Activated naive CD4-positive, alpha-beta T cell treated with anti-CD3 and anti-CD28 coated beads, Interleukin-2, amount 10 ng/mL, durations not matched to agents 7 days and 5 days (primary cell): ENCODE data around the gene PCDHB11.
A peak's percentile ranks its signal among the peaks of the same experiment; 100 is the strongest.
"Not testable (repeated sequence)": the region's sequence is repeated elsewhere in the genome, so short reads cannot be mapped to it uniquely, and the experiment has no call there.

Experiments used
- CTCF ChIA-PET: fragments of 350-600 bp; sonication (Branson Sonifier 250); formaldehyde crosslinking; loops from one replicate; lab custom pipeline; 2021; ENCODE audit warnings: antibody characterized with exemption; lab: Charles Lee
- DNase-seq: peaks from one replicate; pipeline ENCODE4 v3.0.0-alpha.2; 2020
- H3K27ac Mint-ChIP-seq: one replicate; pipeline ENCODE4 v1.8.0; 2021; ENCODE audit warnings: mild to moderate bottlenecking, moderate library complexity, mixed read lengths
- H3K27me3 Mint-ChIP-seq: one replicate; pipeline ENCODE4 v1.8.0; 2021; ENCODE audit warnings: mild to moderate bottlenecking, mixed read lengths
- H3K36me3 Mint-ChIP-seq: one replicate; pipeline ENCODE4 v1.8.0; 2021; ENCODE audit warnings: mixed read lengths
- H3K4me1 Mint-ChIP-seq: one replicate; pipeline ENCODE4 v1.8.0; 2021; ENCODE audit warnings: mixed read lengths
- H3K4me3 Mint-ChIP-seq: one replicate; pipeline ENCODE4 v1.8.0; 2021; ENCODE audit warnings: mild to moderate bottlenecking, moderate library complexity, mixed read lengths
- H3K9me3 Mint-ChIP-seq: one replicate; pipeline ENCODE4 v1.8.0; 2021; ENCODE audit warnings: mixed read lengths

The PCDHB11 gene

DNA sequence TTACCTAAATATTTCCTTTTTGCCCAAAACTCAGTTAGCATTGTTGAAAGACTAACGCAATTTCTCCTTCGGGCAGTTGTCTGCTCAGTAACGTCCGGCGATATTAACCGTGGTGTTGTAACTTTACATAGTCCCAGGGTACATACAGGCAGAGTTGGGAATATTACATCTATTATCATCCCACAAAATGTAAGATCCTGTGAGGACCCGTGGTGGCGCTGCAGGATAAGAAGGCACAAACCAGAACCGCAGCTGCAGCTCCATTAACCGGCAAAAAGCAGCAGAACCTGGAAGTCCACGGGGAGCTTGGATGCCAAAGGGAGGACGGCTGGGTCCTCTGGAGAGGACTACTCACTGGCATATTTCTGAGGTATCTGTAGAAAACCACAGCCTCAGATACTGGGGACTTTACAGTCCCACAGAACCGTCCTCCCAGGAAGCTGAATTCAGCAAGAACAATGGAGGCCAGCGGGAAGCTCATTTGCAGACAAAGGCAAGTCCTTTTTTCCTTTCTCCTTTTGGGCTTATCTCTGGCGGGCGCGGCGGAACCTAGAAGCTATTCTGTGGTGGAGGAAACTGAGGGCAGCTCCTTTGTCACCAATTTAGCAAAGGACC is 21.7 kb upstream of the PCDHB11 start, which contains the start of gene PCDHB8:
Gene PCDHB8, plus strand, starts transcription at position 214 of the 615 bp plus-strand sequence. Its CDS starts 245 bp downstream, at position 459.
- not testable (repeated sequence) for DNase-seq, H3K27ac Mint-ChIP-seq, H3K36me3 Mint-ChIP-seq, H3K4me3 Mint-ChIP-seq, H3K4me1 Mint-ChIP-seq
- Mint-ChIP-seq H3K9me3 (peaks cover 23% of the 10 kb centered on the region), H3K27me3 (peaks cover 15% of the 10 kb centered on the region)
- CTCF ChIA-PET = interaction anchor here (0.9 to 1.1 kb wide), 2 partner anchors 9 to 15 kb away, joined by 4 to 6 read pairs; partner anchors contain the start of genes PCDHB10 and PCDHB9

DNA sequence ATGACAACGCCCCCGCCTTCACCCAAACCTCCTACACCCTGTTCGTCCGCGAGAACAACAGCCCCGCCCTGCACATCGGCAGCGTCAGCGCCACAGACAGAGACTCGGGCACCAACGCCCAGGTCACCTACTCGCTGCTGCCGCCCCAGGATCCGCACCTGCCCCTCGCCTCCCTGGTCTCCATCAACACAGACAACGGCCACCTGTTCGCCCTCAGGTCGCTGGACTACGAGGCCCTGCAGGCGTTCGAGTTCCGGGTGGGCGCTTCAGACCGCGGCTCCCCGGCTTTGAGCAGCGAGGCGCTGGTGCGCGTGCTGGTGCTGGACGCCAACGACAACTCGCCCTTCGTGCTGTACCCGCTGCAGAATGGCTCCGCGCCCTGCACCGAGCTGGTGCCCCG is 20.1 kb upstream of the PCDHB11 start:
- H3K4me1 Mint-ChIP-seq, CTCF ChIA-PET, H3K4me3 Mint-ChIP-seq, H3K27ac Mint-ChIP-seq, H3K36me3 Mint-ChIP-seq, DNase-seq: not testable (repeated sequence)
- Mint-ChIP-seq H3K27me3 (peaks cover 14% of the 10 kb centered on the region), H3K9me3 (peaks cover 22% of the 10 kb centered on the region)

DNA sequence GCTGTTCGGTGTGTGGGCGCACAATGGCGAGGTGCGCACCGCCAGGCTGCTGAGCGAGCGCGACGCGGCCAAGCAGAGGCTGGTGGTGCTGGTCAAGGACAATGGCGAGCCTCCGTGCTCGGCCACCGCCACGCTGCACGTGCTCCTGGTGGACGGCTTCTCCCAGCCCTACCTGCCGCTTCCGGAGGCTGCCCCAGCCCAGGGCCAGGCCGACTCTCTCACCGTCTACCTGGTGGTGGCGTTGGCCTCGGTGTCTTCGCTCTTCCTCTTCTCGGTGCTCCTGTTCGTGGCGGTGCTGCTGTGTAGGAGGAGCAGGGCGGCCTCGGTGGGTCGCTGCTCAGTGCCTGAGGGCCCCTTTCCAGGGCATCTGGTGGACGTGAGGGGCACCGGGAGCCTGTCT is 19.6 kb upstream of the PCDHB11 start:
- H3K36me3 Mint-ChIP-seq, H3K27ac Mint-ChIP-seq, DNase-seq, H3K4me1 Mint-ChIP-seq, CTCF ChIA-PET, H3K4me3 Mint-ChIP-seq: not testable (repeated sequence)
- peaks cover 24% of the 10 kb centered on the region for H3K9me3 Mint-ChIP-seq
- peaks cover 15% of the 10 kb centered on the region for H3K27me3 Mint-ChIP-seq

DNA sequence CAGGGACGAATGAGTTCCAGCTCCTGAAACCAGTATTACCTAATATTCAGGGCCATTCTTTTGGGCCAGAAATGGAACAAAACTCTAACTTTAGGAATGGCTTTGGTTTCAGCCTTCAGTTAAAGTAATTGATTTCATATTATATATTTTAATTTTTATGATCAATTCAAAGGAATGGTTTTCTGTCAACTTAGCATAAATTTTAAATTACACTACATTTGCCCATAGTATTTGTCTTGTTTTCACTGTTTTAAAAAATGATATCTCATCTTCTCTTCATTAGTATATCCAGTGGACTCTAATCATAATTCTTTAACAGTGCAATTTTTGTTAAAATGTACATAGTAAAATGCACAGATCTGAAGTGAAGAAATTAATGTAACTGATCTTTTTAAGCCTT is 19.1 kb upstream of the PCDHB11 start:
- CTCF ChIA-PET = no interaction called here
- DNase-seq = no peak
- Mint-ChIP-seq H3K4me3 (no peak overlapping the region), H3K36me3 (peaks cover 6% of the 10 kb centered on the region), H3K27me3 (peaks cover 14% of the 10 kb centered on the region), H3K4me1 (no peaks in the 10 kb centered on the region), H3K27ac (no peak overlapping the region), H3K9me3 (peaks cover 23% of the 10 kb centered on the region)

DNA sequence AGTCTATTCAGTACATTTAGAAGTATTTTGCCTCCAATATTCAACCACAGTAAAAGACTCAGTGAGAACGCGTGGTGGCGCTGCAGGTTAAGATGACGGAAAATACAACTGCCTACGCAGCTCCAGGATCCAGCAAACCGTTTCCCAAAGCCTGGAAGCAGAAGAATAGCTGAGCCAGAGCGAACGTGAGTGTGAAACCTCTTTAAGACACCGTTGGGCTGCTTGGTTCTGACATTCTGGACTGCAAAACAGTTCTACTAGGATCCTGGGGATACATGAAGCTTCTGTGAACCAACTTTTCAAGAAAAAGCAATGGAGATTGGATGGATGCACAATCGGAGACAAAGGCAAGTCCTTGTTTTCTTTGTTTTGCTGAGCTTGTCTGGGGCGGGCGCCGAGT is 17.2 kb upstream of the PCDHB11 start, which contains the start of gene PCDHB16:
Gene PCDHB16, plus strand, starts transcription at position 140 of the 400 bp plus-strand sequence. Its CDS starts 173 bp downstream, at position 313.
- CTCF ChIA-PET = interaction anchor here (0.6 kb wide), 1 partner anchor 10 kb away, joined by 4 read pairs; the partner anchor contains the start of gene PCDHB10
- Mint-ChIP-seq H3K4me3 (no peak within 1 kb of the TSS), H3K27me3 (peaks cover 19% of the 10 kb centered on the region), H3K9me3 (peaks cover 28% of the 10 kb centered on the region), H3K36me3 (peaks cover 6% of the 10 kb centered on the region), H3K27ac (no peak within 1 kb of the TSS), H3K4me1 (no peaks in the 10 kb centered on the region)
- no peak for DNase-seq

DNA sequence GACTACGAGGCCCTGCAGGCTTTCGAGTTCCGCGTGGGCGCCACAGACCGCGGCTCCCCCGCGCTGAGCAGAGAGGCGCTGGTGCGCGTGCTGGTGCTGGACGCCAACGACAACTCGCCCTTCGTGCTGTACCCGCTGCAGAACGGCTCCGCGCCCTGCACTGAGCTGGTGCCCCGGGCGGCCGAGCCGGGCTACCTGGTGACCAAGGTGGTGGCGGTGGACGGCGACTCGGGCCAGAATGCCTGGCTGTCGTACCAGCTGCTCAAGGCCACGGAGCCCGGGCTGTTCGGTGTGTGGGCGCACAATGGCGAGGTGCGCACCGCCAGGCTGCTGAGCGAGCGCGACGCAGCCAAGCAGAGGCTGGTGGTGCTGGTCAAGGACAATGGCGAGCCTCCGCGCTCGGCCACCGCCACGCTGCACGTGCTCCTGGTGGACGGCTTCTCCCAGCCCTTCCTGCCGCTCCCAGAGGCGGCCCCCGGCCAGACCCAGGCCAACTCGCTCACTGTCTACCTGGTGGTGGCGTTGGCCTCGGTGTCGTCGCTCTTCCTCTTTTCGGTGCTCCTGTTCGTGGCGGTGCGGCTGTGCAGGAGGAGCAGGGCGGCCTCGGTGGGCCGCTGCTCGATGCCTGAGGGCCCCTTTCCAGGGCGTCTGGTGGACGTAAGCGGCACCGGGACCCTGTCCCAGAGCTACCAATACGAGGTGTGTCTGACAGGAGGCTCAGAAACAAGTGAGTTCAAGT is 15.1 kb upstream of the PCDHB11 start:
- peaks cover 22% of the 10 kb centered on the region for H3K27me3 Mint-ChIP-seq
- H3K27ac Mint-ChIP-seq = not testable (repeated sequence)

DNA sequence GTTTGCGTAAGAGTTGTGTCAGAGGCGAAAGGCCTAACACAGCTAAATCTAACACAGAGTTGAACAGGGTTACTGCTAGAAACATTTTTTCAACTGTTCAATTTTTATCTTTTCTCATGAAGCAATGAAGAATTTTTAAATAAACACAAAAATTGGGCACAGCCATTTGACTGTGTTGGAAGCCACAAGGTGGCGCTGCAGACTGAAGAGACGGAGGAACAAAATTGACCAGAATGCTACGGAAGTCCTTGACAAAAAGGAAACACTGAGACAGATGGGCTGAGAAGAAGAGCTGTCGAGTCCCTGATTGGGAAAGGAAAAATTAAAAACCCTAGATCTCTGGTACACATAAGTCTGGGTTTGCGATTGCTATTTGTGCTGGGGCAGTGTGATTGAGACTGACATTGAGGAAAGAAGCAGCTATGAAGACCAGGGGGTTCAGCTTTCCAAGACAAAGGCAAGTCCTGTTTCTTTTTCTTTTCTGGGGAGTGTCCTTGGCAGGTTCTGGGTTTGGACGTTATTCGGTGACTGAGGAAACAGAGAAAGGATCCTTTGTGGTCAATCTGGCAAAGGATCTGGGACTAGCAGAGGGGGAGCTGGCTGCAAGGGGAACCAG is 12.4 kb upstream of the PCDHB11 start, which contains the start of gene PCDHB9:
Gene PCDHB9, plus strand, starts transcription at position 265 of the 616 bp plus-strand sequence. Its CDS starts 158 bp downstream, at position 423.
- CTCF ChIA-PET = interaction anchor here (0.7 to 2.2 kb wide), 4 partner anchors 10 to 635 kb away, joined by 3 to 6 read pairs (median 3); partner anchors contain the start of genes PCDHB15 and PCDHB8
- peak; percentile 39 for DNase-seq
- Mint-ChIP-seq H3K4me3 (no peak within 1 kb of the TSS), H3K27ac (no peak within 1 kb of the TSS), H3K4me1 (no peaks in the 10 kb centered on the region), H3K36me3 (peaks cover 6% of the 10 kb centered on the region), H3K27me3 (peaks cover 22% of the 10 kb centered on the region), H3K9me3 (peaks cover 26% of the 10 kb centered on the region)

More for the DNA sequence above, 15.1 kb upstream of the PCDHB11 start:
- H3K36me3 Mint-ChIP-seq, H3K4me3 Mint-ChIP-seq, DNase-seq, CTCF ChIA-PET, H3K4me1 Mint-ChIP-seq: not testable (repeated sequence)
- peaks cover 32% of the 10 kb centered on the region for H3K9me3 Mint-ChIP-seq

DNA sequence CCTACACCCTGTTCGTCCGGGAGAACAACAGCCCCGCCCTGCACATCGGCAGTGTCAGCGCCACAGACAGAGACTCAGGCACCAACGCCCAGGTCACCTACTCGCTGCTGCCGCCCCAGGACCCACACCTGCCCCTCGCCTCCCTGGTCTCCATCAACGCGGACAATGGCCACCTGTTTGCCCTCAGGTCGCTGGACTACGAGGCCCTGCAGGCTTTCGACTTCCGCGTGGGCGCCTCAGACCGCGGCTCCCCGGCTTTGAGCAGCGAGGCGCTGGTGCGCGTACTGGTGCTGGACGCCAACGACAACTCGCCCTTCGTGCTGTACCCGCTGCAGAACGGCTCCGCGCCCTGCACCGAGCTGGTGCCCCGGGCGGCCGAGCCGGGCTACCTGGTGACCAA is 10.7 kb upstream of the PCDHB11 start:
- H3K4me3 Mint-ChIP-seq, H3K27ac Mint-ChIP-seq, H3K36me3 Mint-ChIP-seq, CTCF ChIA-PET, H3K4me1 Mint-ChIP-seq, DNase-seq: not testable (repeated sequence)
- Mint-ChIP-seq H3K9me3 (peaks cover 27% of the 10 kb centered on the region), H3K27me3 (peaks cover 15% of the 10 kb centered on the region)

DNA sequence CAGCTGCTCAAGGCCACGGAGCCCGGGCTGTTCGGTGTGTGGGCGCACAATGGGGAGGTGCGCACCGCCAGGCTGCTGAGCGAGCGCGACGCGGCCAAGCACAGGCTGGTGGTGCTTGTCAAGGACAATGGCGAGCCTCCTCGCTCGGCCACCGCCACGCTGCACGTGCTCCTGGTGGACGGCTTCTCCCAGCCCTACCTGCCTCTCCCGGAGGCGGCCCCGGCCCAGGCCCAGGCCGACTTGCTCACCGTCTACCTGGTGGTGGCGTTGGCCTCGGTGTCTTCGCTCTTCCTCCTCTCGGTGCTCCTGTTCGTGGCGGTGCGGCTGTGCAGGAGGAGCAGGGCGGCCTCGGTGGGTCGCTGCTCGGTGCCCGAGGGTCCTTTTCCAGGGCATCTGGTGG is 10.3 kb upstream of the PCDHB11 start:
- Mint-ChIP-seq H3K27me3 (peaks cover 15% of the 10 kb centered on the region), H3K9me3 (peaks cover 26% of the 10 kb centered on the region)
- H3K27ac Mint-ChIP-seq, CTCF ChIA-PET, DNase-seq, H3K4me1 Mint-ChIP-seq, H3K4me3 Mint-ChIP-seq, H3K36me3 Mint-ChIP-seq: not testable (repeated sequence)

DNA sequence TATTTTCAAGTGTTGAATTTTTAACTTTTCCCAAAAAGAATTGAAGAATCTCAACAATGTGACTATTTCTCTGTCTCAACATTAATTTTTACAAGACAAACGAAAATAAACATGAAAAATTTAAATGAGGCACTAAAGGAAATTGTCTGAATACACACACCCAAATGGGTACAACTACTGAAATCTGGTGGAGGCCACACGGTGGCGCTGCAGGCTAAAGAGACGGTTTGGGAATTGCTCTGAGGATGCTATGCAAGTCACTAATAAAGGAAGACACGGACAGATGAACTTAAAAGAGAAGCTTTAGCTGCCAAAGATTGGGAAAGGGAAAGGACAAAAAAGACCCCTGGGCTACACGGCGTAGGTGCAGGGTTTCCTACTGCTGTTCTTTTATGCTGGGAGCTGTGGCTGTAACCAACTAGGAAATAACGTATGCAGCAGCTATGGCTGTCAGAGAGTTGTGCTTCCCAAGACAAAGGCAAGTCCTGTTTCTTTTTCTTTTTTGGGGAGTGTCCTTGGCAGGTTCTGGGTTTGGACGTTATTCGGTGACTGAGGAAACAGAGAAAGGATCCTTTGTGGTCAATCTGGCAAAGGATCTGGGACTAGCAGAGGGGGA is 7.2 kb upstream of the PCDHB11 start, which contains the start of gene PCDHB10:
Gene PCDHB10, plus strand, starts transcription at position 244 of the 616 bp plus-strand sequence. Its CDS starts 200 bp downstream, at position 444.
- DNase-seq = peak; percentile 48
- CTCF ChIA-PET = interaction anchor here (0.6 to 1.5 kb wide), 5 partner anchors 8 to 331 kb away, joined by 3 to 5 read pairs (median 4); partner anchors contain the start of gene PCDHB8
- H3K9me3 Mint-ChIP-seq = peaks cover 25% of the 10 kb centered on the region
- H3K27me3 Mint-ChIP-seq = peaks cover 7% of the 10 kb centered on the region
- H3K4me1 Mint-ChIP-seq = no peaks in the 10 kb centered on the region
- H3K27ac Mint-ChIP-seq = no peak within 1 kb of the TSS
- no peak within 1 kb of the TSS for H3K4me3 Mint-ChIP-seq
- no peaks in the 10 kb centered on the region for H3K36me3 Mint-ChIP-seq

DNA sequence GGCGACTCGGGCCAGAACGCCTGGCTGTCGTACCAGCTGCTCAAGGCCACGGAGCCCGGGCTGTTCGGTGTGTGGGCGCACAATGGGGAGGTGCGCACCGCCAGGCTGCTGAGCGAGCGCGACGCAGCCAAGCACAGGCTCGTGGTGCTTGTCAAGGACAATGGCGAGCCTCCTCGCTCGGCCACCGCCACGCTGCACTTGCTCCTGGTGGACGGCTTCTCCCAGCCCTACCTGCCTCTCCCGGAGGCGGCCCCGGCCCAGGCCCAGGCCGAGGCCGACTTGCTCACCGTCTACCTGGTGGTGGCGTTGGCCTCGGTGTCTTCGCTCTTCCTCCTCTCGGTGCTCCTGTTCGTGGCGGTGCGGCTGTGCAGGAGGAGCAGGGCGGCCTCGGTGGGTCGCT is 5.1 kb upstream of the PCDHB11 start:
- H3K9me3 Mint-ChIP-seq = peaks cover 25% of the 10 kb centered on the region
- H3K27me3 Mint-ChIP-seq, H3K4me3 Mint-ChIP-seq, H3K4me1 Mint-ChIP-seq, CTCF ChIA-PET, DNase-seq, H3K36me3 Mint-ChIP-seq, H3K27ac Mint-ChIP-seq: not testable (repeated sequence)

DNA sequence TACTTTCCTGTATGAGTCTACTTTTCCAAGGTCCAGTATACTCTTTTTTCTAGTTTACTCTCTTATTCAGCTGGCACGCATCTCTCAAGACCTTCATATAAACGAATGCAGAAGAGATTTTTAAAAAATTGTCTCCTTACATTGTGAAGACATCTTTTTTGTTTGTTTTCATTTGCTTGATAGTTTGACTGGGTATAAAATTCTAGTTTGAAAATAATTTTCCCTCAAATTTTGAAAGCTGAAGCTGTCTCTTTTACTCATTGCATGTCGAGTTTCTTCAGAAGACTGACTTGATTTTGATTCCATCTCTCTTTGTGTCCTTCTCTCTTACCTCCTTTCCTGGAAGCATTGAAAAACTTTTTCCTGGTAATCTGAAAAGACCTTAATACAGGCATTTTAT is 3.1 kb upstream of the PCDHB11 start:
- H3K4me1 Mint-ChIP-seq = no peaks in the 10 kb centered on the region
- H3K4me3 Mint-ChIP-seq = no peak overlapping the region
- peaks cover 33% of the 10 kb centered on the region for H3K9me3 Mint-ChIP-seq
- H3K27me3 Mint-ChIP-seq = peaks cover 6% of the 10 kb centered on the region
- DNase-seq = no peak
- no peaks in the 10 kb centered on the region for H3K36me3 Mint-ChIP-seq
- H3K27ac Mint-ChIP-seq = no peak overlapping the region
- CTCF ChIA-PET = interaction anchor here (1.2 kb wide), 1 partner anchor 234 kb away, joined by 3 read pairs; the partner anchor contains the start of gene PCDHGA12

DNA sequence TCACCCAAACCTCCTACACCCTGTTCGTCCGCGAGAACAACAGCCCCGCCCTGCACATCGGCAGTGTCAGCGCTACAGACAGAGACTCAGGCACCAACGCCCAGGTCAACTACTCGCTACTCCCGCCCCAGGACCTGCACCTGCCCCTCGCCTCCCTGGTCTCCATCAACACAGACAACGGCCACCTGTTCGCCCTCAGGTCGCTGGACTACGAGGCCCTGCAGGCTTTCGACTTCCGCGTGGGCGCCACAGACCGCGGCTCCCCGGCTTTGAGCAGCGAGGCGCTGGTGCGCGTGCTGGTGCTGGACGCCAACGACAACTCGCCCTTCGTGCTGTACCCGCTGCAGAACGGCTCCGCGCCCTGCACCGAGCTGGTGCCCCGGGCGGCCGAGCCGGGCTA is 1.7 kb downstream of the PCDHB11 start:
- CTCF ChIA-PET, DNase-seq, H3K27ac Mint-ChIP-seq, H3K27me3 Mint-ChIP-seq, H3K4me3 Mint-ChIP-seq, H3K4me1 Mint-ChIP-seq, H3K36me3 Mint-ChIP-seq: not testable (repeated sequence)
- peaks cover 23% of the 10 kb centered on the region for H3K9me3 Mint-ChIP-seq
